Esophagus squamous epithelium (tissue), 5 donors: ENCODE data around the gene NAE1. TPM values are rescaled to one million over a fixed set of nuclear protein-coding genes. Genes with fewer than 3 reads are reported as not detected.

Source experiments
- DNase-seq: peaks from one replicate; lab custom pipeline; 2025; lab: John Stamatoyannopoulos, UW
- H3K27ac ChIP-seq, 4 donors: fragments of 200-600 bp; sonication (generic); one replicate each; pipeline ENCODE4 v1.5.1; 2016 to 2019; ENCODE audit warnings: mild to moderate bottlenecking in 1 of 4
- H3K27me3 ChIP-seq, 4 donors: fragments of 200-600 bp; sonication (generic); 1 replicate in 3 of 4; 2 replicates in 1 of 4; pipeline versions ENCODE4 v1.5.1 to v1.6.0; 2017 to 2021; ENCODE audit warnings: antibody characterized with exemption in 1 of 4
- H3K36me3 ChIP-seq, 3 donors: fragments of 200-600 bp; sonication (generic); one replicate each; pipeline ENCODE4 v1.5.1; 2016 to 2019
- H3K4me1 ChIP-seq, 3 donors: fragments of 200-600 bp; sonication (generic); one replicate each; pipeline ENCODE4 v1.5.1; 2017 to 2019
- H3K4me3 ChIP-seq, 4 donors: fragments of 200-600 bp; sonication (generic); 1 replicate in 3 of 4; 2 replicates in 1 of 4; pipeline ENCODE4 v1.5.1; 2016 to 2019; ENCODE audit warnings: mild to moderate bottlenecking in 2 of 4, moderate library complexity in 1 of 4
- H3K9me3 ChIP-seq, 3 donors: fragments of 200-600 bp; sonication (generic); one replicate each; pipeline ENCODE4 v1.5.1; 2016 to 2019
- CTCF ChIP-seq, 6 experiments: fragments of 450-650 bp in 4 of 6; fragments of 200-600 bp in 2 of 6; sonication (generic) in 2 of 6; IDR thresholded peaks; one replicate each; pipeline ENCODE4 v1.5.1; 2016 to 2019; ENCODE audit warnings: antibody characterized with exemption in 6 of 6, mild to moderate bottlenecking in 4 of 6, moderate library complexity in 4 of 6
- POLR2A ChIP-seq, 4 donors: fragments of 450-650 bp; IDR thresholded peaks; one replicate each; pipeline ENCODE4 v1.6.1; 2017; ENCODE audit warnings: antibody characterized with exemption in 4 of 4, mild to moderate bottlenecking in 4 of 4, moderate library complexity in 3 of 4
- WGBS, 2 donors: methylation state at CpG; one replicate each; pipeline ENCODE4 v1.1.5; 2018; 5-methylcytosine and 5-hydroxymethylcytosine counted together
- intact Hi-C: fragments of 100-400 bp; cut with DNase I; formaldehyde crosslinking; loops from one replicate; pipeline ENCODE4 v1.15.0; 2022
- total RNA-seq, 4 donors: library from RNA; depleted of rRNA; stranded (reverse); fragments of >200 nt; gene quantifications; one replicate each; pipeline ENCODE4 v1.1.0, GENCODE V29; 2016
- donor health status: DM: yes; HTN: yes; CAD: no.

Gene NAE1
- total RNA-seq, 4 donors from 2014 or later, result 31.4 to 74.7 (median 45.7) TPM

GRCh38 chr16:66863707-66864106 is 32.9 kb upstream of the NAE1 start:
- no peaks in the 10 kb centered on the region for H3K36me3 ChIP-seq
- H3K27ac ChIP-seq, result no peak overlapping the region
- peaks cover 0 to 14% (median 4%) of the 10 kb centered on the region in 3 donors for H3K4me1 ChIP-seq
- no peak for DNase-seq
- H3K27me3 ChIP-seq, result no peaks in the 10 kb centered on the region
- H3K9me3 ChIP-seq, result no peaks in the 10 kb centered on the region
- intact Hi-C loops, result loop anchor here (10.0 kb wide), 2 partner anchors 129 to 259 kb away; partner anchors contain the start of gene CMTM3
- no peak overlapping the region for H3K4me3 ChIP-seq
- TF ChIP-seq CTCF (IDR thresholded peaks at IDR 0.05), result no peak
- no peak for TF ChIP-seq POLR2A (IDR thresholded peaks at IDR 0.05)

GRCh38 chr16:66862023-66862520 is 31.3 kb upstream of the NAE1 start:
- TF ChIP-seq CTCF (IDR thresholded peaks at IDR 0.05) (no peak), POLR2A (IDR thresholded peaks at IDR 0.05) (no peak)
- 83 to 96% methylated on average over 6 to 7 of the region's 8 CpGs for WGBS, 2 donors
- Histone ChIP-seq H3K9me3 (no peaks in the 10 kb centered on the region), H3K27ac (no peak overlapping the region), H3K36me3 (no peaks in the 10 kb centered on the region), H3K27me3 (no peaks in the 10 kb centered on the region), H3K4me1 (peaks cover 0 to 6% (median 4%) of the 10 kb centered on the region in 3 donors), H3K4me3 (no peak overlapping the region)
- intact Hi-C loops, result loop anchor here (10.0 kb wide), 2 partner anchors 127 to 257 kb away; partner anchors contain the start of gene CMTM3
- no peak for DNase-seq

GRCh38 chr16:66859397-66860068 is 28.8 kb upstream of the NAE1 start:
- Histone ChIP-seq H3K27ac (no peak overlapping the region), H3K4me3 (no peak overlapping the region), H3K9me3 (no peaks in the 10 kb centered on the region), H3K36me3 (no peaks in the 10 kb centered on the region), H3K4me1 (peaks cover 0 to 6% (median 4%) of the 10 kb centered on the region in 3 donors), H3K27me3 (no peaks in the 10 kb centered on the region)
- TF ChIP-seq POLR2A (IDR thresholded peaks at IDR 0.05) (no peak), CTCF (IDR thresholded peaks at IDR 0.05) (no peak)
- WGBS, 2 donors, result 80 to 85% methylated on average over 1 to 3 of the region's 3 CpGs
- intact Hi-C loops, result loop anchor here (10.0 kb wide), 2 partner anchors 125 to 255 kb away; partner anchors contain the start of gene CMTM3
- no peak for DNase-seq

- no peak overlapping the region for H3K4me3 ChIP-seq
- H3K27me3 ChIP-seq, result no peaks in the 10 kb centered on the region
- H3K4me1 ChIP-seq, result peaks cover 0 to 6% (median 4%) of the 10 kb centered on the region in 3 donors
- no peak for DNase-seq
- intact Hi-C loops, result no loop called here
- 23 to 25% methylated on average over 4 of the region's 4 CpGs for WGBS, 2 donors
- no peak for TF ChIP-seq POLR2A (IDR thresholded peaks at IDR 0.05)
- no peaks in the 10 kb centered on the region for H3K9me3 ChIP-seq
- no peak overlapping the region for H3K27ac ChIP-seq
- no peaks in the 10 kb centered on the region for H3K36me3 ChIP-seq
Measured at GRCh38 chr16:66858740-66859396, 28.1 kb upstream of the NAE1 start.

- intact Hi-C loops, result no loop called here
- H3K9me3 ChIP-seq, result no peaks in the 10 kb centered on the region
- no peaks in the 10 kb centered on the region for H3K27me3 ChIP-seq
- no peak overlapping the region for H3K27ac ChIP-seq
- 69 to 88% methylated on average over 6 of the region's 6 CpGs for WGBS, 2 donors
- DNase-seq, result no peak
- H3K4me1 ChIP-seq, result peaks cover 0 to 6% (median 4%) of the 10 kb centered on the region in 3 donors
- TF ChIP-seq POLR2A (IDR thresholded peaks at IDR 0.05) (no peak), CTCF (IDR thresholded peaks at IDR 0.05) (no peak)
- no peak overlapping the region for H3K4me3 ChIP-seq
- no peaks in the 10 kb centered on the region for H3K36me3 ChIP-seq
Measured at GRCh38 chr16:66857437-66857836, 26.7 kb upstream of the NAE1 start.
